ENCODE results near the gene DENND1A.

Gene DENND1A

DNA sequence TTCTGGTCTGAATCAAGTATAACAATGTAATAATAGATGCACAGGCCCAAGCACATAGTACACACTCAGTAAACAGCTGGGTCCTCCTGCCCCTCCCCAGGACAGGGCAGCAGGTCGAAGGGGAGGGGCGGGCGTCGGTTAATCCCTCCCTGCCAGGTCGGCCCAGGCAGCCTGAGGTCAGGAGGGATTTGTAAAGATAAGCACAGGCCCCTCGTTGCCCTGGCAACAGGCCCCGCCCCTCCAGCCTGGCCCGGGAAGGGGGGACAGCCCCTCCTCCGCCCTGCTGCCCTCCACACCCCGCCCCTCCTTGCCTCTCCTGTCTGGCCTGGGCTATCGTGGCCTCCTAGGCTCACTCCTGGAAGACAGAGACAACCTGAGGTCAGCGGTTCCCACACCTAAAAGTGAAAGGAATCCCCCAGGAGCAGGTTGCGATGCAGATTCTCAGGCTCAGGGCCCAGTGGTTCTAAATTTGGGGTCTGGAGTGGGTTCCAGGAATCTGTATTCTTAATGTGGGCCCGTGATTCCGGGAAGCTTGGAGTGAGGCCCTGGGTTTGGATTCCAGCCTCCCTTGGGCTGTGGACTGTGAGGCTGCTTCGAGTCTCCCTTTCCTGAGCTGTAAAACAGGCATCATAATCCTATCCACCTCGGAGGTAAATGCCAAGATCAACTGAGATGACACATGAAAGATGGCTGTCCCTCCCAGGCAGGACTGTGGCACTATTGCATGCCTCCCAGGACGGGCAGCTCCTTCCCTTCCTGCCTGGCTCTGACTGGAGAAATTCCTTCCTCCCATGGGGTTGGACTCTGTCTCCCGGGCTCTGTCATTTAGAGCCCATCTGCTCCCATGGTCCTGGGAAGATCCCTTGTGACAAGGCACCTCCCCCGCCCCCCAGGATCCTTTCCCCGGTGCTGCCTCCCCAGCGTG, 569.5 kb downstream of the DENND1A start:
- DNase-seq = peak in 1 of 2 donors; percentile 19

DNA sequence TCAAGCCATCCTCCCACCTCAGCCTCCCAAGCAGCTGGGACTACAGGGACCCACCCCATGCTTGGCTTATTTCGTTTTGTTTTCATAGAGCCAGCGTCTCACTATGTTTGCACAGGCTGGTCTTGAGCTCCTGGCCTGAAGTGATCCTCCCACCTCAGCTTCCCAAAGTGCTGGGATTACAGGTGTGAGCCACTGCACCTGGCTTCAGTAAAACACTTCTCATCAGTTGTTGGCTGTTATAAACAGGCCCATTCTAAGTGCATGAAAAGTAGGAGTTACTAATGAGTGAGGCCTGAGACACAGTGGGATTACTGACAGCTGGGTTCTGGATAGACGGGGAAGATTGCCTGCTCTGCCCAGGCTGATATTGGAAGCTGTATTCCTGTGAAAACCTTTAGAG, 570.4 kb downstream of the DENND1A start:
- no peak for DNase-seq

DNA sequence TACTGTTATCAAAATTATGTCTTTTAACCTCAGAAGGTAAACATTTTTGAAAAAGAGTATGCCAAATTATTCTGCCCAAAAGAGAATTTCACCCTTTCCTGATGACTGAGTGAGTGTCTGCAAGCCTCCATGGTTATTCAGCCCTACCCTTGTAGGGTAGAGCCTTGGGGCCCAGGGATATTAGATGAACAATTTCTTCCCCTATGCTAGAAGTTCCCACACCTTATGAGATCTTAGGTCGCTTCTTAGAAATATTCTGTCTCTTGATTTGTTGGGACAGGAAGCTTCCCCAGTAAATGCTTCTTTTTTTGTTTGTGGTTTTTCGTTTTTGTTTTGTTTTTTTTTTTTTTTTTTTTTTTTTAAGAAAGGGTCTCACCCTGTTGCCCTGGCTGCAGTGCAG, 570.8 kb downstream of the DENND1A start:
- no peak for DNase-seq

DNA sequence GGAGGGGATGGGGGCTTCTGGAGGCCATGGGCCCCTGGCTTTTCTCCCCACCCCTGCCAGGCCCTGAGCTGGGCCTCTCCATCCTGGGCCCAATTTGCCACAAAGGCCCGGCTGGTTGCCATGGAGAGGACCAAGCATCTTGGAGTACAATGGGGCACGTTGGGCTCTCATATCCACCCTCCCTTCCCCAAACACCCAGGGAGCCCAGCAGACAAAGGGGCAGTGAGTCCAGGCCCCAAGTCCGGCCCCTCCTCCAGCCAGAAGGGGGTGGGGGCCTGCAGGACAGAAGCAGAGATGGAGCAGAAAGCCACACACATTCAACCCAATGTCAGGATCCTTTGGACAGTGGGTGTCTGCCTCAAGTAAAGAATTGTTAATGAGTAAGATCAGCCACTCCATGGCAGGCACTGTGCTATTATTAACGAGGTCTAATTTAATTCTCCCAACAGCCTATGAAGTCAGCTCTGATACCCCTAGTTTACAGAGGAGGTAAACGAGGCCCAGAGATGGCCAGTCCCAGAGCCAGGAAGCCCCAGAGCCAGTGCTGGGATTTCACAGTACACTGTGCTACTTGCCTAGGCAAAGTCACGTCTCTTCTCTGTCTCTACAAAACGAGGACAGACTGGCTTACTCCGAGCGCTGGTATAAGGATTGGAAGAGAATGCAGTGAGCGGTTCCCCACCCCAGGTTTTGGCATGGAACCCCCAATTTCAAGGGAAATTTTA, 571.6 kb downstream of the DENND1A start:
- DNase-seq = no peak

DNA sequence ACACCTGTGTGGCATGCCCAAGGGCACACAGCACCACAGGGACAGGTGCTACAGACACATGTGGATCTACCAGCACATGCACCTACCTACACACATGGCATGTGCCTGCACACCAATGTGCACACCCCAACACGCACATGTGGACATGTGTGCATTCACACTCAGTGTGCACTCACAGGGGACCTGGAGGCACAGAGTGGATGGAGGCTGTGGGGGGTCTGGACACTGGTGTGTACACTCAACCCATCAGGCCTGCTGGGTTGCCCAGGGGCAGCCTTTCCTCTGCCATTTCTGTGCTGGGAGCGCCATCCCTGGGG, 572.2 kb downstream of the DENND1A start:
- no peak for DNase-seq

DNA sequence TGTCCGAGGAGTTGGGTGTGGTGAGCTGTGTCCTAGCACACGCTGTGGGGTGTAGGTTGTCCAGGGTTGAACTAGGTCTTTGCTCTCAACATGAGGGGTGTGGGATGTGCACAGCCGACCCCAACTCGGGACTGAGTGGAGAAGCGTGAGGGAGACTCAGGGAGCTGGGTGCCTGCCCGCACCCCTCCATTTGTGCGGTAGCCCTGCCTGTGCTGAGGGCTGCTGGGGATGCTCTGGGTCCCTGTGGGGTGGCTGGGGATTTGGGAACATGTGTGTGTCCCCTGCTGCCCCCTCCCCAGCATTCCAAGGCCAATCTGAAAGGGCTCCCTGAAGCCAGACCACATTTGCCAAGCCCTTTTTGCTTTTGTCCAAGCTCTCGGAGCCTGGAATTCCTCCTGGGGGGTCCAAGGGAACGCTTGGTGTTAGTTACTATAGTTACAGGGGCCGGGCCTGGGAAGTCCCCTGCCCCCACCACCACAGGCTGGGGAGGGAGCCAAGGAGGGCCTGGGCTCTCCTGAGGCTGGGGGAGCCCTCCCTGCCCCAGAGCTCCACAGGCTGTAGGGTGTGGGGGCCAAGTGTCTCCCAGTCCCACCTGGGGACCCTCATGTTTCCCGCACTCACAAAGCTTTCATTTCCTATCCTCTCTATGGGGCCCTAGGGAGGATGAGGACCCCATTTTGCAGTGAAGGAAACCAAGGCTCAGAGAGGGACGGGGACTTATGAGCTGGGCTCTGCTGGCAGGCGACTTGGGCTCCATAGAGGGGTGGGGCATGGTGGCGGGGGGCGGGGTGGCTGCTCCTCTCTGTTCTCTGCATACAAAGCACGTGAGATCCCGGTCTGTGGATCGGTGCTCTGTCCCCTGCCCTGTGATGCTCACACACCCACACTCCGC, 572.8 kb downstream of the DENND1A start:
- no peak for DNase-seq

DNA sequence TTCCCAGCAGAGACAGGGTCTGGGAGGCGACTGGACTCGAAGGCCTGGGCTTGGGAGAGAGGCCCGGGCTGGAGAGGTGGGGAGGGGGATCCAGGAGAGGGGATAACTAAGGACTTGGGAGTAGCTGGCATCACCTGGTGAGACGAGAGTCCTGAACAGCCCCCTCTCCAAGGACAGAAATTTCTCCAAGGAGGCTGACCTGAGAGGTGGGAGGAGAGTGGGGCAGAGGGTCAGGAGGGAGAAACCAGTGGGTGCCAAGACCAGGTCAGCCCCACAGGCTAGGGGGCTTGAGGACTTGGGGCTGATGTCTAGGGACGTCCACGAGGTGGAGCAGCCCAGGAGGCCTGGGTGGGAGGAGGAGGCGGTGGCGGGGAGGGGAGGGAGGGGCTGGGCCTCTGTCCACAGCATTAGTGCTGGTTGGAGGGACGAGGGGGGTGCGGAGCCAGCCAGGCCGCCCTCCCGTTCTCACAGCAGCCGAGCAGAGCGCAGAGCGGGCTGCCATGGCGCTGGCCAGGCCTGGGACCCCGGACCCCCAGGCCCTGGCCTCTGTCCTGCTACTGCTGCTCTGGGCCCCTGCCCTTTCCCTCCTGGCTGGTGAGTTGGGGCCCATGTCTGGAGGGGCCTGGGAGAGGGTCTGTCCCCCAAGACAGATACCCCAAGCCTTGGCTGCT, 574.0 kb downstream of the DENND1A start, which contains the start of gene CRB2:
CRB2 (plus strand) TSS at position 437 of the 671 bp plus-strand sequence; CDS start at position 501, 64 bp downstream.
- no peak for DNase-seq

DNA sequence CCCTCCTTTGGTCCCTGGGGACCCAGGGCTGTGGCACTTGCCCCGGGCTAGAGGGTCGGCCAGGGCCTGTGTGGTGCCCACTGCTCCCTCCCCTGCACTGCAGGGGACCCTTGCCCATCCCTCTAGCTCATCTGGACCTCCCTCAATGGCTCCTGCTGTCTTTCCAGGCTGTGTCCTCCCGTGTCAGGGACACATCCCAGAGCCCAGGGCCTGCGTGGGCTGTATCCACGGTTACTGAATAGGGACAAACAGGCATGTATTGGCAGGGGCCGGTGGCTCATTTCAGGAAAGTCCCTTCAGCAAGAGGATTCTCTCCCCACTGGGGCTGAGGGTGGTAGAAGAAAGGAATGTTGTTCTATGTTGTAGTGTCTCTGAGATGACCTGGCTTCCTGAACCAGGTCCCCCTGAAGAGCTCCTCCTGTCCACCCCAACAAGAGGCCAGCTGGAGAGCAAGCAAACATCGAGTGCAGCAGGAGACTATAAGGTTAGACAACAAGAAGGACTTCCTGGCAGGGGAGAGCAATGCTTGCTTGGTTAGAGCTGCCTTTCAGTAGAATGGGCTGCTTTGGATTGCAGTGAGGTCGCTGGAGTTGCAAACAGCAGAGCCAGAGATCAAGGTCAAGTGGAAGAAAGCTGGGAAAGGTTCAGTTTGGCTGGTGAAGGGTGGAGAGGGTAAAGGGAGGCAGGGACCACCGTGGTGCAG, 575.0 kb downstream of the DENND1A start:
- DNase-seq = no peak

DNA sequence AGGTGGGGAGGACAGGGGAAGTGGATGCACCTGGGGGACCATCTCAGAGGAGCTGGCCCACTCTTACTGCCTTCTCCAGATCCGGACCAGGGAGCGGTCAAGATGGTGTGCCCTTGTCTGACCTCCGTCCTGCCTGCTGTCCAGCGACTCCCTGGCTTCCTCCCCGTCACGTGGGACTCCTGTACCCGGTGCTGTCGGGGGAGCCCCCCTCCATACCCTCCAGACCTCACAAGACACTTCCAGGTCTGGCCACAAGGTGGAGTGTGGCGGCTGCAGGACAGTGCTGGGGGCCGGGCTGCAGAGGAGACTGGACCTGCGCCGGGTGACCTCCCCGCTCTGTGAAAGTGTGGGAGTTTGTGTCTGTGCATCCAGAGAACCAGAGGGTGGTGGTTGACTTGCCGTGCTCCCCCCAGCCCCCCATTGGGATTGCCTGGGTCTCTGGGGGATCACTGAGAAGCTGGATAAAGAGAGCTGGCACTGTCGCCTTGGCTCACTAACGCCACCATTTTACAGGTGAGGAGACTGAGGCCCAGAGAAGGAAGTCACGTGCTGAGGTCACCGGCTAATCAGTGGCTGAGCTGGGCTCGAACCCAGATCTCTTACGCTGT, 575.8 kb downstream of the DENND1A start:
- DNase-seq = peak; percentile 44 to 50

DNA sequence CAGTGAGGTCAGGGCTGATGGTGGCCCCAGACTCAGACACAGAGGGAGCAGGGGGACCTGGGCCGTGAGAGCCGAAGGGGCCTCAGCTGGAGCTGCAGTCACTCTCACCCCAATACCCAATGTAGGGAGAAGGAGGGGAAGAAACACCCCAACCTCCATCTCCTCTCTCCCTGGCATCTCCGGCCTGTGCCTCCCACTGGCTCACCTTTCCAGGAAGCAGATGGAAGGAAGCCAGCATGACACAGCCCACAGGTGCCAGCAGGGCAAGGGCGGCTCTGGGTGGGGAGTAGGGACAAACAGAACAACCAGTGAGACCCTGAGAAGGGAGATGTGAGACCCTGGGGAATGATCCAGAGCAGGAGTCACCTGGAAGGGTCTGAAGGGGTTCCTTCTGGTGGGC, 576.9 kb downstream of the DENND1A start:
- DNase-seq = no peak

DNA sequence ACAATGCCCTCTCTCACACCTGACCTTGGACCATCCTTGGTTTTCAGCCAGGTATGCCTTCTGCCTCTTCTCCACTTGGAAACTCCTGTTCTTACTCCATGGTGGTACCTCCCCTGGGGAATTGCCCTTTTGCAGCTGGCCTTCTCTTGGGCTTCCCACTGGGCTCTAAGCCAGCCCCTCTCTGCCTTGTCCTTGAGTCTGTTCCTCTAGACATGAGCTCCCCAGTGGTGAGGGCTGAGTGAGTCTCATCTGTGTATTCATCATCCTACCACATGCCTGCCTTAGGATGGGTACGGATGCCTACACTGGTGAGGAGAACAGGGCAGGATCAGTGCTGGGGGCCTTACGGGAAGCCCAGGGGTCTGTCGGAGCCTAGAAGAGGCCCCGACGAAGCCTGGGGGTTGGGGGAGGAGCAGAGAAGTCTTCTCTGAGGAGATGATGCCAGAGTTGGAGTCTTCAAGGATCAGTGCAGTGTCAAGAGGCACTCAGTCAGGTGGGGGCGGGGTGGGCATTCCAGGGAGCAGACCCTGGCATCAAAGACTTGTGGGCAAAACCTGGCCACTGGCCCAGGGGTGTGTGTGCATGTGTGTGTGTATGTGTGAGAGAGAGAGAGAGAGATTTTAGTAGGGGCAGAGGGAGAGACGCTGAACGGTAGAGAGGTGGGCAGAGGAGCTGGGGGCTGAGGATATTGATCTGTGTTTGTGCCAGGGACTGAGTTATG, 579.2 kb downstream of the DENND1A start:
- DNase-seq = no peak

DNA sequence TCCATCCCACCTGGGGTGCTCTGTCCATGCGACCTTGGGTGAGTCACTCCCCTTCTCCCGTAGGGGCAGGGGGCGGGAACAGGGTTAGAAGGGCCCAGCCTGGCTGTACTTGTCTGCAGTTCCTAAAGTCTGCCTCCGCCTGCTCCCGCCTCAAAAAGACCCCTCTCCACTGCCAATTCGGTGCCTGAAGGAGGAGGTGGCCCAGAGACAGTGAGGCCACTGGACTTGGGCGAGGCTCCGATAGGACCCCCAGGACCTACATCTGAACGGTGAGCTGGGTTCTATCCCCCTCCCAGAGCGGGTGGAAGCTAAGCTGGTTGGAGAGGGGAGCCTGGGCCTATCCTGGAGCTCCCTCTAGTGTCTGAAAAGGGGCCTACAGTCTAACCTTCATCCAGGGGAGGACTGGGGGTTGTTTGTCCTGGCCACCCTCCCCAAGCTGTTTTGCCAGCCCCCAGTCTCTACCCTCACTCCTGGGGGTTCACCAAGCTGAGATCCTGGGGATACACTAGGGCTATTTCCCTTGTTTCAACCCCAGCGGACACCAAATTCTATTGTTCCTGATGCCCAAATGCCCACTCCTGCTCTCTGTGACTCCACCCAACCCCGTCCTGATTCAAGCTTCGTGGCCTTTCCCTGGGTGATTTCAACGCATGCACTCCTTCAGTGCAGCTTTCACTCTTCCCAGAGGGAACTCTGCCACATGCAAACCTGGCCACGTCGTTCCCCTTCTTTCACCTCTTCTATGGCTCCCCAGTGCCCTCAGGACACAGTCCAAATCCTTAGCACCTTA, 580.0 kb downstream of the DENND1A start:
- DNase-seq = peak; percentile 65 to 72

DNA sequence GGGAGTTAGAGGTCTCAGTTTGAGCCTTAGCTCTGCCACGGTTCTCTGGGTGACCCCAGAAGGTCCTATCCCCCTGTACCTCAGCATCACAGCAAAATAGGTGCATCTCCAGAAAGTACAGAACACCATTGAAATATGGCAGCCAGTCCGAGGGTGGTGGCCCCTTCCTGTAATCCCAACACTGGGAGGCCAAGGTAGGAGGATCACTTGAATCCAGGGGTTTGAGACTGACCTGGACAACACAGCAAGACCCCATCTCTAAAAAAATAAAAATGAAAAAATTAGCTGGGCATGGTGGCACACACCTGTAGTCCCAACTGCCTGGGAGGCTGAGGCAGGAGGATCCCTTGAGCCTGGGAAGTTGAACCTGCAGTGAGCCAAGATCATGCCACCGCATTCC, 580.9 kb downstream of the DENND1A start:
- no peak for DNase-seq

DNA sequence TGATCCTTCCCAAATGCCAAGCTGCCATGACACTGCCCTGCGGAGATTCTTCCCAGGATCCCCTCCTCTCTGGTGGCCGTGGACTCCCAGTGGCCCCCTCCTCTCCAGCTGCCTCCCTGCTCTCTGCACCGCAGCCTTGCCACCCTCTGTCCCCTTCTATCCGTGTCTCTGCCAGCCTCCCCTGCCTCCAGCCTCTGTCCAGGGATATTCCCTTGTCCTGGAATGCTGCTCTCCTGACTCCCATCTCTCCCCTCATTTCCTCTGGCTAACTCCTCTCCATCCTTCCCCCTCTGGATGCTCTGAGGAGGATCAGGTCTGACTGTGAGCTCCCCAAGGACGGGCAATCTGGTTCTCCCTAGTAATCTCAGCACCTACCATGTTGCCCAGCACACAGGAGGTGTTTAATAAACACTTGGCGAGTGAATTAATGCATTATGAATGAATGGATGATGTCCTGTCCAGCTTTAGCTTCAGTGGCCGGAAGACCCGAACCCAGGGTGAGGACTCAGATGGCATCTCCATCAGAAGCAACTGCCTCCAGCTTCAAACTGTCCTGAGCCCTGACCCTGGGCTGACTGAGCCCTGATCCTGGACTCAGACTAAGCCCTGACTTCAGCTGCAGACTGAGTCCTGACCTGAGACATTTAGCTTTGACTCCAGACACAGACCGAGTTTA, 581.5 kb downstream of the DENND1A start:
- DNase-seq = no peak

DNA sequence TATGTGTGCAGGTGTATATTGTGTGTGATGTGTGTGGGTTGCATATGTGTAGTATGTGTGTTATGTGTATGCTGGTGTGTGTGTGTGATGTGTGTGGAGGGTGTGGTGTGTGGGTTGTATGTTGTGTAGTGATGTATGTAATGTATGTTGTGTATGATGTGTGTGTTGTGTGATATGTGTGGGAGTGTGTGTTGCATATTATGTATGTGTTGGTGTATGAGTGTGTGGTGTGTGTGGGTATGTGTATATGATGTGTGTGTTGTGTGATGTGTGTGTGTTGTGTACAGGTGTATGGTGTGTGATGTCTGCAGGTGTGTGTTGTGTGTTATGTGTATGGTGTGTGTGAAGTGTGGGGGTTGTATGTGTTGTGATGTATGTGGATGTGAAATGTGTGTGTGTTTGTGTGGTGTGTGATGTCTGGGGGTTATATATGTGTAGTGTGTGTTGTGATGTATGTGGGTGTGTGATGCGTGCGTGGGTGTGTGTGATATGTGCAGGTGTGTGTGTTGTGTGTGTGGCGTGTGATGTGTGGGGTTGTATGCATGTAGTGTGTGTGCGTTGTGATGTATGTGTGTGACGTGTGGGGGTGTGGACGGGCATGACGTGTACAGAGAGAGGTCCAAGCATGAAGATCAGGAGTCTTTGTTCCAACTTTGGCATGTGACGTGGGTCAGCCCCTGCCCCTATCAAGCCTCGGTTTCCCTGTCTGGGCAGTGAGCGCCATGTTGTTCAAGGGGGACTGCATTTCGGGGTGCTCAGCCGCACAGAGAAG, 582.5 kb downstream of the DENND1A start:
- DNase-seq = no peak

DNA sequence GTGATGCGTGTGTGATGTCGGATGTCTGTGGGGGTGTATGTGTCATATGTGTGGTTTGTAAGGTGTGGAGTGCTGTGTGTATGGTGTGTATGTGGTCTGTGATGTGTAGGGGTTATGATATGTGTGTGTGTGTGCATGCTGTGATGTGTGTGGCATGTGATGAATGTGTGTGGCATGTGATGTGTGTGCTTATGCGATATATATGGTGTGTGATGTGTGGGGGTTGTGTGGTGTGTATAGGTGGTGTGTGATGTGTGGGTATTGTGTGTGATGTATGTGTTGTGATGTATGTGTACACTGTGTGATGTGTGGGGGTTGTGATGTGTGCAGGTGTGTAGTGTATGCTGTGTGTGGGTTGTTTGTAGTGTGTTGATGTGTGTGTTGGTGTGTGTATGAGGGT, 583.1 kb downstream of the DENND1A start:
- DNase-seq = no peak

DNA sequence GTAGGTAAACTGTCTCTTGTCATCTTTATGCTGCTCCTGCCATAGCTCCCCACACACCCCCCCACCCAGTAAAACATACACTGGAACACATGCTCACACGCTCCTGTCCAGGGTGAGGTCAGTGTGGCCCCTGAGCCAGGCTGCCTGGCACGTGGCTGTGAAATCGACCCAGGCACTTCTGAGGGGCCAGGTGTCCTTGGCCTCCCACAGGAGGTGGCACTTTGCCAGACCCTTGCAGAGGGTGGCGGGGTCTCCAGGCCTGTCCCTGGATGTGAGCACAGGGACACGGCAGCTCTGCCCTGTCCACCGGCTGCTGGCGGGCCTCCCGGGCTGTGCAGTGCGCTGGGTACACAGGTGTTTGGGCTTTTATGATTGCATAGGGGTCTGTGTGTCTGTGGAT, 583.9 kb downstream of the DENND1A start:
- no peak for DNase-seq

DNA sequence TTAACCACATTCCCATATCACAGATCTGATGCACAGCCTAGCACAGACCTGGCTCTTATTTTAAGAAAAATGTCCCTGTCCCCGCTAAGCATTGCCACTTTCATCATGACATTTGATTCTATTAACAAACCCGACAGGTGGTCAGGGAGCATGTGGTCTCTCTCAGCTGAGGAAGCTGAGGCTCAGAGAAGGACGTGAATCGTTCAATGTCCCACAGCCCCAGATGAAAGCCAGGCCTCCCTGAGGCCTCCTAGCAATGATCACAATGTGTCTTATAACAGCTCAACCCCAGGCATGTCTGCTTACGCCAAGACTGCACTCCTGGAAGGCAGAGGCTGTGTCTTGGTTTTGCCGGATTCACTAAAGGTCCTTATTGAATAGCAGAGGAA, 584.4 kb downstream of the DENND1A start:
- no peak for DNase-seq

All from CD4-positive, alpha-beta T cell treated with Interleukin-4 for 1 hour (primary cell).